DOHH2 (cell line): ENCODE data around the gene KDM4C.

Source experiments
- H3F3A ChIP-seq: fragments of 200-600 bp; sonication (generic), shearing (Covaris generic); 2 replicates; pipeline ENCODE4 v1.6.0; 2016; ENCODE audit warnings: antibody characterized with exemption, mild to moderate bottlenecking; ENCODE audit not compliant: control insufficient read depth, insufficient read depth
- H3K27ac ChIP-seq: fragments of 200-600 bp; sonication (generic); 2 replicates; pipeline ENCODE4 v1.5.1; 2014; ENCODE audit warnings: low read depth, mild to moderate bottlenecking, low read length, moderate library complexity
- H3K27me3 ChIP-seq: fragments of 200-600 bp; sonication (generic); 2 replicates; pipeline ENCODE4 v1.6.1; 2014; ENCODE audit warnings: mild to moderate bottlenecking, low read length, mixed read lengths; ENCODE audit not compliant: control insufficient read depth
- H3K36me3 ChIP-seq: fragments of 200-600 bp; sonication (generic); 2 replicates; pipeline ENCODE4 v1.6.1; 2014; ENCODE audit warnings: mild to moderate bottlenecking, low read length, moderate library complexity, mixed read lengths; ENCODE audit not compliant: control insufficient read depth
- H3K4me1 ChIP-seq: fragments of 200-600 bp; sonication (generic); 2 replicates; pipeline ENCODE4 v1.6.1; 2014; ENCODE audit warnings: mild to moderate bottlenecking, low read length, mixed read lengths; ENCODE audit not compliant: control insufficient read depth
- H3K4me2 ChIP-seq: fragments of 200-600 bp; sonication (generic); 2 replicates; pipeline ENCODE4 v1.6.0; 2014; ENCODE audit warnings: mild to moderate bottlenecking, low read length, moderate library complexity
- H3K4me3 ChIP-seq: fragments of 200-600 bp; sonication (generic); 2 replicates; pipeline ENCODE4 v1.5.1; 2014; ENCODE audit warnings: mild to moderate bottlenecking, low read length, mixed read lengths
- H3K79me2 ChIP-seq: fragments of 200-600 bp; sonication (generic); 2 replicates; pipeline ENCODE4 v1.6.1; 2014; ENCODE audit warnings: mild to moderate bottlenecking, low read length, mixed read lengths; ENCODE audit not compliant: control insufficient read depth
- H3K9me2 ChIP-seq: fragments of 200-600 bp; sonication (generic); replicated peaks from 2 replicates; pipeline ENCODE4 v1.6.1; 2014; ENCODE audit warnings: mild to moderate bottlenecking, low read length, mixed read lengths; ENCODE audit not compliant: control insufficient read depth
- H3K9me3 ChIP-seq: fragments of 200-600 bp; sonication (generic); 2 replicates; pipeline ENCODE4 v1.6.1; 2014; ENCODE audit warnings: antibody characterized with exemption, low read length, mixed read lengths; ENCODE audit not compliant: control insufficient read depth, insufficient read depth
- H4K20me1 ChIP-seq: fragments of 200-600 bp; sonication (generic); 2 replicates; pipeline ENCODE4 v1.6.0; 2014; ENCODE audit warnings: low read depth, mild to moderate bottlenecking, antibody characterized with exemption, low read length, moderate library complexity; ENCODE audit not compliant: control insufficient read depth, insufficient read depth
- EZH2phosphoT487 ChIP-seq: fragments of 200-600 bp; sonication (generic); IDR thresholded peaks from 2 replicates; pipeline ENCODE4 v1.6.1; 2017; ENCODE audit warnings: borderline replicate concordance, mild to moderate bottlenecking, antibody characterized with exemption, low read length, moderate library complexity, mixed read lengths
- TF ChIP-seq, protein P1 (sequence below): fragments of 200-600 bp; sonication (generic); IDR thresholded peaks from one replicate; pipeline ENCODE4 v1.5.1; 2014; ENCODE audit warnings: antibody characterized with exemption, mild to moderate bottlenecking, low read depth, low read length; ENCODE audit not compliant: poor library complexity, severe bottlenecking

The KDM4C gene

GRCh38 chr9:6759185-6759977, 1.6 kb downstream of the KDM4C start:
- Histone ChIP-seq H3K9me2 (no peaks in the 10 kb centered on the region), H3K79me2 (peaks cover 61% of the 10 kb centered on the region), H4K20me1 (no peaks in the 10 kb centered on the region), H3K27me3 (no peaks in the 10 kb centered on the region), H3K4me2 (peak overlapping the region; percentile 74), H3K27ac (peak overlapping the region; percentile 75), H3K4me3 (peak overlapping the region; percentile 92), H3K9me3 (no peaks in the 10 kb centered on the region), H3K4me1 (peaks cover 28% of the 10 kb centered on the region), H3F3A (peaks cover 5% of the 10 kb centered on the region; the same call in 1 of the 2 replicates), H3K36me3 (peaks cover 5% of the 10 kb centered on the region; the same call in 1 of the 2 replicates)
- TF ChIP-seq EZH2phosphoT487 = no peak
- TF ChIP-seq, protein P1, sequence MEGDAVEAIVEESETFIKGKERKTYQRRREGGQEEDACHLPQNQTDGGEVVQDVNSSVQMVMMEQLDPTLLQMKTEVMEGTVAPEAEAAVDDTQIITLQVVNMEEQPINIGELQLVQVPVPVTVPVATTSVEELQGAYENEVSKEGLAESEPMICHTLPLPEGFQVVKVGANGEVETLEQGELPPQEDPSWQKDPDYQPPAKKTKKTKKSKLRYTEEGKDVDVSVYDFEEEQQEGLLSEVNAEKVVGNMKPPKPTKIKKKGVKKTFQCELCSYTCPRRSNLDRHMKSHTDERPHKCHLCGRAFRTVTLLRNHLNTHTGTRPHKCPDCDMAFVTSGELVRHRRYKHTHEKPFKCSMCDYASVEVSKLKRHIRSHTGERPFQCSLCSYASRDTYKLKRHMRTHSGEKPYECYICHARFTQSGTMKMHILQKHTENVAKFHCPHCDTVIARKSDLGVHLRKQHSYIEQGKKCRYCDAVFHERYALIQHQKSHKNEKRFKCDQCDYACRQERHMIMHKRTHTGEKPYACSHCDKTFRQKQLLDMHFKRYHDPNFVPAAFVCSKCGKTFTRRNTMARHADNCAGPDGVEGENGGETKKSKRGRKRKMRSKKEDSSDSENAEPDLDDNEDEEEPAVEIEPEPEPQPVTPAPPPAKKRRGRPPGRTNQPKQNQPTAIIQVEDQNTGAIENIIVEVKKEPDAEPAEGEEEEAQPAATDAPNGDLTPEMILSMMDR = no peak

DNA sequence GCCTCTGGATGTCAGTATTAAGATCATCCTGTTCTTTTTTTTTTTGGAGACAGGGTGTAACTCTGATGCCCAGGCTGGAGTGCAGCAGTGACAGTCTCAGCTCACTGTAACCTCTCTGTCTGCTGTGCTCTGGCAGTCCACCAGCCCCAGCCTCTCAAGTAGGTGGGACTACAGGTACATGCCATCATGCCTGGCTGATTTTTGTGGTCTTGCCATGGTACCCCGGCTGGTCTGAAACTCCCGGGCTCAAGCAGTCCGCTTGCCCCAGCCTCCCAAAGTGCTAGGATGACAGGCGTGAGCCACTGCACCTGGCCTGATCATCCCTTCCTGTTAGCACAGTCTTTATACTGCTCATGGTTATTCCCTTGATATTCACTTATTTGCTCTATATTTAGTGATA, 3.5 kb downstream of the KDM4C start:
- peaks cover 80% of the 10 kb centered on the region for H3K79me2 ChIP-seq

DNA sequence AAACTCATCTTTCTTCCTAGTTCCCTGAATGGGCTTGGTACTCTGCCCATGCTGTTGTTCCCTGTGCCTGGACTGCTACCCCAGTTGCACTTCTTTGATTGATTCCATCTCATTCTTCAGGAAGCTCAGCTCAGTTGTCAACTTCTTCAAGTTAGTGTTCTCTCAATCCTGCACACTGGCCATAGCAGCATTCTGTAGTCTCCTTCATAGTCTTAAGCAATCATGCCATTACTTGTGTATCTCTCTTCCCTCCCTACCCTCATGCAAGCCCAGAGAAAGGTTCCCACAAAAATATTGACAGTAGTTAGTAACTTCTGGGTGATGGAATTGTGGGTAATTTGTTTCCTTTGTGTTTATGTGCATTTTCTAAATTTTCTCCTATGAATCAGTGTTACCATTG, 5.5 kb downstream of the KDM4C start:
- Histone ChIP-seq H3K9me2 (no peaks in the 10 kb centered on the region), H3K36me3 (peaks cover 5% of the 10 kb centered on the region; the same call in 1 of the 2 replicates), H3K4me1 (peaks cover 27% of the 10 kb centered on the region), H3K4me3 (no peak overlapping the region), H3K9me3 (no peaks in the 10 kb centered on the region), H3K79me2 (peaks cover 95% of the 10 kb centered on the region), H3K4me2 (no peak overlapping the region), H3K27me3 (no peaks in the 10 kb centered on the region), H3K27ac (no peak overlapping the region), H3F3A (peaks cover 5% of the 10 kb centered on the region; the same call in 1 of the 2 replicates), H4K20me1 (no peaks in the 10 kb centered on the region; the same call in 1 of the 2 replicates)
- TF ChIP-seq, protein P1 = no peak
- no peak for TF ChIP-seq EZH2phosphoT487

More for the DNA sequence above, 3.5 kb downstream of the KDM4C start:
- Histone ChIP-seq H3K27ac (no peak overlapping the region), H3K4me3 (no peak overlapping the region), H3K9me2 (no peaks in the 10 kb centered on the region), H4K20me1 (no peaks in the 10 kb centered on the region; the same call in 1 of the 2 replicates), H3K4me2 (no peak overlapping the region), H3F3A (peaks cover 5% of the 10 kb centered on the region; the same call in 1 of the 2 replicates), H3K4me1 (peaks cover 32% of the 10 kb centered on the region), H3K36me3 (peaks cover 5% of the 10 kb centered on the region; the same call in 1 of the 2 replicates), H3K9me3 (no peaks in the 10 kb centered on the region), H3K27me3 (no peaks in the 10 kb centered on the region)
- TF ChIP-seq, protein P1 = no peak
- no peak for TF ChIP-seq EZH2phosphoT487
